Measurements from ENCODE around the gene PPP1R13B. TPM values are rescaled to one million over a fixed set of nuclear protein-coding genes. Genes with fewer than 3 reads are reported as not detected.

PPP1R13B gene
- polyA plus RNA-seq, 1 of the 3 experiments (the other 2 are of a cell fraction) = 5.7 TPM

DNA sequence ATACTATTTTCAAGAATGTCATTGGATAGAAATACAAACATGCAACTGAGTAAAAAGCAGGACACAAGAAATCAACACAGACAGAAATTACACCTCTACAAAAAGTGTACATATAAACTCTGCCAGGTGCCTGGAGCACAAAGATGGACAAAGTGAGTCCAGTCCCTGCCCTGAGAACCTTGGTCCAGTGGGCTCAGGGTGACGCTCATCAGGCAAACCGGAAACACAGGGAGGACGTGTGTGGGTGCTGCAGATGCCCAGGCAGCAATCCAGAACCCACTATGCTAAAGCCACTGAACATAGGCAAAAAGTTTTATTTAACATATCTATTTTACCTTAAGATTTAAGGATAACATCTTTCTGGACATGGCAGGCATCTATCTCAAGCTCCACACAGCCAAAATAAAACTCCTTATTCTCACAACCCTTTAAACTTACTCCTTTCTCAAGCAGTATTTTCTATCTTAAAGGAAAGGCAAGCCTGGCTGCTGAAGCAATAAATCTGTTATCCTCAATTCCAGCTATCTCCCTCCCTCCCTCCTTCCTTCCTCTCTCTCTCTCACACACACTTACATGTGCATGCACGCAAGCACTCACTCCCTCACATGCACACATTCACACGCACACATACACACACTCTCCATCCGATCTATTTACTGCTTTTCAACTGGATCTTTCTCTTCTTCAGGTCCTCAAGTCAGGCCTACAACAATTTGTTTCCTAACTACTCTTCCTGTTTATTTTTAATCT is 10.2 kb downstream of the PPP1R13B start:
- 98% methylated on average over 6 of the region's 6 CpGs for WGBS (ENCODE audit: low lambda C conversion rate)
- peaks cover 30% of the 10 kb centered on the region for H3K79me2 ChIP-seq (ENCODE audit: insufficient read depth)

DNA sequence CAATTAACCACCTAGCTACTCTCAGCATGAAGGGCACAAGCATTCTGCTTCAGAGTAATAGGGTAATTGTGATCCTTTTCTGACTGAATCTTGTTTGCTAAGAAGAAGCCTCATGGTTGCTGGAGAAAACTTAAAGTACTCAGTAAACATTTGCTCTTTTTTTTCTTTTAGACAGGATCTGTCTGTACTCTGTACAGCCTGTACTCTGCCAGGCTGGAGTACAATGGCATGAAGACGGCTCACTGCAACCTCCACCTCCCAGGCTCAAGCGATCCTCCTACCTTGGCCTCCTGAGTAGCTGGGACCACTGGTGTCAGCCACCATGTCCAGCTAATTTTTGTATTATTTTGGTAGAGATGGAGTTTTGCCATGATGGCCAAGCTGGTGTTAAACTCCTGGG is 12.4 kb downstream of the PPP1R13B start:
- ChIA-PET CTCF (interaction anchor here (1.1 kb wide), 1 partner anchor 11 kb away, joined by 3 read pairs; no protein-coding TSS in a partner anchor), POLR2A (no interaction called here)
- WGBS (ENCODE audit: low lambda C conversion rate) = 100% methylated on average over 2 of the region's 2 CpGs
- Histone ChIP-seq H3K79me2 (ENCODE audit: insufficient read depth) (peaks cover 30% of the 10 kb centered on the region), H3K9me2 (no peaks in the 10 kb centered on the region), H3K4me1 (ENCODE audit: control insufficient read depth in 1 of 2, insufficient read depth in 2 of 2, low read depth in 1 of 2, low read length in 1 of 2) (peaks cover 0 to 2% of the 10 kb centered on the region in 2 experiments; a peak in 1 of 4 replicates), H3K9ac (no peak overlapping the region), H3F3A (replicated peaks; ENCODE audit: insufficient read depth) (no peaks in the 10 kb centered on the region), H4K20me1 (ENCODE audit: insufficient read depth) (no peaks in the 10 kb centered on the region), H3K27me3 (ENCODE audit: insufficient read depth) (no peaks in the 10 kb centered on the region), H3K27ac (ENCODE audit: low read depth in 2 of 2, low read length in 1 of 2) (no peak overlapping the region), H2AFZ (ENCODE audit: low read depth) (no peak overlapping the region), H3K9me3 (no peaks in the 10 kb centered on the region), H3K4me3 (ENCODE audit: low read depth in 2 of 2, low read length in 1 of 2) (no peak overlapping the region), H3K36me3 (replicated peaks in 1 of 2; ENCODE audit: control insufficient read depth in 1 of 2, insufficient read depth in 2 of 2, low read length in 1 of 2) (no peaks in the 10 kb centered on the region), H3K4me2 (no peak overlapping the region)
- no peak for DNase-seq
- no peak for TF ChIP-seq FOXJ3 (CRISPR knock-in tag; IDR thresholded peaks at IDR 0.05)
- no peak for TF ChIP-seq NFIC (IDR thresholded peaks at IDR 0.05; ENCODE audit: borderline replicate concordance)
- no peak for TF ChIP-seq POLR2AphosphoS5 (IDR thresholded peaks at IDR 0.05; ENCODE audit: low read depth, low read length)
- TF ChIP-seq, protein P1, sequence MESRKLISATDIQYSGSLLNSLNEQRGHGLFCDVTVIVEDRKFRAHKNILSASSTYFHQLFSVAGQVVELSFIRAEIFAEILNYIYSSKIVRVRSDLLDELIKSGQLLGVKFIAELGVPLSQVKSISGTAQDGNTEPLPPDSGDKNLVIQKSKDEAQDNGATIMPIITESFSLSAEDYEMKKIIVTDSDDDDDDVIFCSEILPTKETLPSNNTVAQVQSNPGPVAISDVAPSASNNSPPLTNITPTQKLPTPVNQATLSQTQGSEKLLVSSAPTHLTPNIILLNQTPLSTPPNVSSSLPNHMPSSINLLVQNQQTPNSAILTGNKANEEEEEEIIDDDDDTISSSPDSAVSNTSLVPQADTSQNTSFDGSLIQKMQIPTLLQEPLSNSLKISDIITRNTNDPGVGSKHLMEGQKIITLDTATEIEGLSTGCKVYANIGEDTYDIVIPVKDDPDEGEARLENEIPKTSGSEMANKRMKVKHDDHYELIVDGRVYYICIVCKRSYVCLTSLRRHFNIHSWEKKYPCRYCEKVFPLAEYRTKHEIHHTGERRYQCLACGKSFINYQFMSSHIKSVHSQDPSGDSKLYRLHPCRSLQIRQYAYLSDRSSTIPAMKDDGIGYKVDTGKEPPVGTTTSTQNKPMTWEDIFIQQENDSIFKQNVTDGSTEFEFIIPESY (IDR thresholded peaks at IDR 0.05; ENCODE audit: borderline replicate concordance, low read depth) = no peak
- TF ChIP-seq, protein P2, sequence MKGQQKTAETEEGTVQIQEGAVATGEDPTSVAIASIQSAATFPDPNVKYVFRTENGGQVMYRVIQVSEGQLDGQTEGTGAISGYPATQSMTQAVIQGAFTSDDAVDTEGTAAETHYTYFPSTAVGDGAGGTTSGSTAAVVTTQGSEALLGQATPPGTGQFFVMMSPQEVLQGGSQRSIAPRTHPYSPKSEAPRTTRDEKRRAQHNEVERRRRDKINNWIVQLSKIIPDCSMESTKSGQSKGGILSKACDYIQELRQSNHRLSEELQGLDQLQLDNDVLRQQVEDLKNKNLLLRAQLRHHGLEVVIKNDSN (IDR thresholded peaks at IDR 0.05; ENCODE audit: borderline replicate concordance, low read depth) = no peak
- TF ChIP-seq, protein P3, sequence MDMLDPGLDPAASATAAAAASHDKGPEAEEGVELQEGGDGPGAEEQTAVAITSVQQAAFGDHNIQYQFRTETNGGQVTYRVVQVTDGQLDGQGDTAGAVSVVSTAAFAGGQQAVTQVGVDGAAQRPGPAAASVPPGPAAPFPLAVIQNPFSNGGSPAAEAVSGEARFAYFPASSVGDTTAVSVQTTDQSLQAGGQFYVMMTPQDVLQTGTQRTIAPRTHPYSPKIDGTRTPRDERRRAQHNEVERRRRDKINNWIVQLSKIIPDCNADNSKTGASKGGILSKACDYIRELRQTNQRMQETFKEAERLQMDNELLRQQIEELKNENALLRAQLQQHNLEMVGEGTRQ (IDR thresholded peaks at IDR 0.05; ENCODE audit: borderline replicate concordance, low read depth, low read length) = no peak
- no peak for TF ChIP-seq CHD2 (IDR thresholded peaks at IDR 0.05; ENCODE audit: low read length, partially characterized antibody)
- no peak for TF ChIP-seq RCOR1 (IDR thresholded peaks at IDR 0.05; ENCODE audit: low read length)

More for the DNA sequence above, 10.2 kb downstream of the PPP1R13B start:
- TF ChIP-seq TAF1 (IDR thresholded peaks at IDR 0.05; ENCODE audit: borderline replicate concordance, low read depth, low read length) (no peak), FOXJ3 (CRISPR knock-in tag; IDR thresholded peaks at IDR 0.05) (no peak), POLR2AphosphoS5 (IDR thresholded peaks at IDR 0.05; ENCODE audit: low read depth, low read length) (no peak), EZH2phosphoT487 (IDR thresholded peaks at IDR 0.05; ENCODE audit: borderline replicate concordance, low read depth) (no peak), NFIC (IDR thresholded peaks at IDR 0.05; ENCODE audit: borderline replicate concordance) (no peak), ELF1 (IDR thresholded peaks at IDR 0.05) (no peak)
- TF ChIP-seq, protein P4, sequence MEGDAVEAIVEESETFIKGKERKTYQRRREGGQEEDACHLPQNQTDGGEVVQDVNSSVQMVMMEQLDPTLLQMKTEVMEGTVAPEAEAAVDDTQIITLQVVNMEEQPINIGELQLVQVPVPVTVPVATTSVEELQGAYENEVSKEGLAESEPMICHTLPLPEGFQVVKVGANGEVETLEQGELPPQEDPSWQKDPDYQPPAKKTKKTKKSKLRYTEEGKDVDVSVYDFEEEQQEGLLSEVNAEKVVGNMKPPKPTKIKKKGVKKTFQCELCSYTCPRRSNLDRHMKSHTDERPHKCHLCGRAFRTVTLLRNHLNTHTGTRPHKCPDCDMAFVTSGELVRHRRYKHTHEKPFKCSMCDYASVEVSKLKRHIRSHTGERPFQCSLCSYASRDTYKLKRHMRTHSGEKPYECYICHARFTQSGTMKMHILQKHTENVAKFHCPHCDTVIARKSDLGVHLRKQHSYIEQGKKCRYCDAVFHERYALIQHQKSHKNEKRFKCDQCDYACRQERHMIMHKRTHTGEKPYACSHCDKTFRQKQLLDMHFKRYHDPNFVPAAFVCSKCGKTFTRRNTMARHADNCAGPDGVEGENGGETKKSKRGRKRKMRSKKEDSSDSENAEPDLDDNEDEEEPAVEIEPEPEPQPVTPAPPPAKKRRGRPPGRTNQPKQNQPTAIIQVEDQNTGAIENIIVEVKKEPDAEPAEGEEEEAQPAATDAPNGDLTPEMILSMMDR (IDR thresholded peaks at IDR 0.05) = no peak
- TF ChIP-seq, protein P2 (IDR thresholded peaks at IDR 0.05; ENCODE audit: borderline replicate concordance, low read depth) = no peak
- TF ChIP-seq, protein P3 (IDR thresholded peaks at IDR 0.05; ENCODE audit: borderline replicate concordance, low read depth, low read length) = no peak
- no peak overlapping the region for H3K9ac ChIP-seq
- no peak overlapping the region for H3K4me3 ChIP-seq (ENCODE audit: low read depth in 2 of 2, low read length in 1 of 2)
- H3K9me2 ChIP-seq = no peaks in the 10 kb centered on the region
- peaks cover 0 to 2% of the 10 kb centered on the region in 2 experiments; a peak in 1 of 4 replicates for H3K4me1 ChIP-seq (ENCODE audit: control insufficient read depth in 1 of 2, insufficient read depth in 2 of 2, low read depth in 1 of 2, low read length in 1 of 2)
- no peaks in the 10 kb centered on the region for H3K9me3 ChIP-seq
- DNase-seq = no peak
- CTCF ChIA-PET = interaction anchor here (0.9 kb wide), 1 partner anchor 11 kb away, joined by 3 read pairs; no protein-coding TSS in a partner anchor
- POLR2A ChIA-PET = no interaction called here
- H3K27me3 ChIP-seq (ENCODE audit: insufficient read depth) = no peaks in the 10 kb centered on the region
- no peaks in the 10 kb centered on the region for H3K36me3 ChIP-seq (replicated peaks in 1 of 2; ENCODE audit: control insufficient read depth in 1 of 2, insufficient read depth in 2 of 2, low read length in 1 of 2)
- no peak overlapping the region for H2AFZ ChIP-seq (ENCODE audit: low read depth)
- no peaks in the 10 kb centered on the region for H4K20me1 ChIP-seq (ENCODE audit: insufficient read depth)
- H3F3A ChIP-seq (replicated peaks; ENCODE audit: insufficient read depth) = no peaks in the 10 kb centered on the region
- H3K27ac ChIP-seq (ENCODE audit: low read depth in 2 of 2, low read length in 1 of 2) = no peak overlapping the region
- H3K4me2 ChIP-seq = no peak overlapping the region
